Left lobe of liver (tissue), 2 donors: ENCODE measurements around the gene SEC14L1. TPM values are rescaled to one million over a fixed set of nuclear protein-coding genes. Genes with fewer than 3 reads are reported as not detected.
"Not testable (repeated sequence)": the region's sequence is repeated elsewhere in the genome, so short reads cannot be mapped to it uniquely, and the experiment has no call there.

Experiments used
- ATAC-seq: fragments of 200-7000 bp; cut with Tn5 transposase; one replicate; pipeline ENCODE4 v1.9.1; 2020; ENCODE audit warnings: mild to moderate bottlenecking, moderate library complexity
- DNase-seq: peaks from one replicate; pipeline ENCODE4 v3.0.0-alpha.2; 2020; ENCODE audit warnings: low spot score
- total RNA-seq: library from RNA; stranded (reverse); gene quantifications from one replicate; pipeline ENCODE4 v1.2.1, GENCODE V29; 2021
- donor health status: DM: no; HTN: no; CAD: no; lungs with moderate emphysema.
- donor health status: DM: no; HTN: yes; CAD: no.

SEC14L1 gene
- total RNA-seq, 1 donor from 2014 or later, result 20.1 TPM

GRCh38 chr17:77115947-77116346, 24.8 kb upstream of the SEC14L1 start:
- no peak for ATAC-seq
- no peak for DNase-seq

- ATAC-seq (peak; percentile 47), DNase-seq (no peak)
Measured at GRCh38 chr17:77116371-77116860, 24.4 kb upstream of the SEC14L1 start.

GRCh38 chr17:77117415-77117814, 23.4 kb upstream of the SEC14L1 start:
- ATAC-seq (no peak), DNase-seq (no peak)

DNA sequence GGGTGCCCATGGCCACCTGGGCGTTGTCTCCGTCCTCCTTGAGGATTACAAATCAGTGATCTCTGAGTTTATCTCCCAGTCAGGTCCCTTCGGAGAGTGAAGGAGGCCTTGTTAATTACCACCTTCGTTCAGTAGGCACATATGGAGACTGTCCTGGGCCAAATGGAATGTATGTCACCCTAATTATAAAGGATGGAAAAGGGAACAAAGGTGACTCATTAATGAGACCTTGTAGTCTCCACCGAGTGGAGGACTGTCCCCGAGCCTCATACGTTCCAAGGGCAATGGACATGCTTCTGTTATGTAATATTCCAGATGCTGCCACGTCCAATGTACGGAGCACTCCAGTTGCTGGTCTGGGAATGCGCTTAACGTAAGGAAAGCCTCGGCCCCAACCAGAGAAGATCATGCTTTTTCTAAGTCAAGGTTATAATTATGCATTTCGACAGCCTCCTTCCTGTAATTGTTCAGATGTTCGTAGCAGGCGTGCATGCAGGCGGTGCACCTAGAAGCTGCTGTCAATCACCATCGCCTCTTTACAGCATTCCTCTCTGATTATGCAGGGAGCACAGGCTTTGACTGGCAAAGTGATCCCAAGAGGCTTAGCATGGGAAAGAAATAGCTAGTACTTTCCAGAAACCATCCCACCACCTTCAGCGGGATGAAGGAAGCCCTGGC, 22.4 kb upstream of the SEC14L1 start:
- no peak for DNase-seq
- ATAC-seq, result peak; percentile 21

- ATAC-seq, result no peak
- DNase-seq, result no peak
Measured at GRCh38 chr17:77119668-77120301, 21.0 kb upstream of the SEC14L1 start.

DNA sequence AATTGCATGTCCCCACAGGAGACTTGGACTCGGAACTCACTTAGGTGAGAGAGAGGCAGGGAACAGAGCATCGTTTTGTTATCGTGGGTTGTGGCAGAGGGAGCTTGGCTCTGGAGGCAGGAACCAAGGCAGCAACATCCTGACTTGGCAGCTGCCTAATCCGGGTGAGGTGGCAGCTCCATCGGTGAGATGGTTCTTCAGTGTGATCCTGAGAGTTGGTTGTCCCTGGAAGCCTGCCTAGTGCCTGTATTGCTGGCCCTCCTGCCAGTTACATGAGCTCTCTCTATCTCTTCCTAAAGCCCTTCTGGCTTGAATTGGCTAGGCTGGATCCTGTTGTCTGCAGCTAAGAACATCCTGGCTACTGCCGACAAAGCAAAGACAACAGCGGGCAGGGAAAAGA, 19.9 kb upstream of the SEC14L1 start:
- ATAC-seq (peak; percentile 18), DNase-seq (no peak)

DNA sequence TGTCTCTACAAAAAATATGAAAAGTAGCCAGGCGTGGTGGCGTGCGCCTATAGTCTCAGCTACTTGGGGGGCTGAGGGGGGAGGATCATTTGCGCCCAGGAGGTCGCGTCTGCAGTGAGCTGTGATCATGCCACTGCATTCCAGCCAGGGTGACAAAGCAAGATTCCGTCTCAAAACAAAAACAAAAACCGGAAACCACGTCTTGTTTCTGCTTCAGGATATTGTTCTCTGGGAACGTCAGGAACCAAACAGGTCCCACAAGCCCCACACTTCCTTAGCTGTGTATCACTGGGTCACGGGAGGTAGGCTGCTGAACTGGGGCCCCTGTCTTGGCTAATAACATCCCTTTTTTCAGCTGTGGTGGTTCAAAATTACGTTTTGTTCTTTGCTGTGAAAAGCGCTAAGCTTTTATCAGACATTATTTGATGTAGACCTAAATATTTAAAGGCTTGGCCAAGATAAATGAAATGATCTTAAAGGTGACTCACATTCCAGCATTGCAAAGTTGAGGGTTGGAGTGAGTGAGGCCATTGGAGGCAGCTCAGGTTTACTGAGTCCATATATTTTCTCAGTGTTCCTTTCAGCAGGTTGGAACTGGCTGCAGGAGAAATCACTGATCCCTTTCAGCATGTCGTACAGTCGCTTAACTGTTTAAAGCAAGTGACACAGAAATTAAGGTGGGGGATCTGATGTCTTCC, 16.4 kb upstream of the SEC14L1 start:
- ATAC-seq (peak; percentile 55), DNase-seq (no peak)

DNA sequence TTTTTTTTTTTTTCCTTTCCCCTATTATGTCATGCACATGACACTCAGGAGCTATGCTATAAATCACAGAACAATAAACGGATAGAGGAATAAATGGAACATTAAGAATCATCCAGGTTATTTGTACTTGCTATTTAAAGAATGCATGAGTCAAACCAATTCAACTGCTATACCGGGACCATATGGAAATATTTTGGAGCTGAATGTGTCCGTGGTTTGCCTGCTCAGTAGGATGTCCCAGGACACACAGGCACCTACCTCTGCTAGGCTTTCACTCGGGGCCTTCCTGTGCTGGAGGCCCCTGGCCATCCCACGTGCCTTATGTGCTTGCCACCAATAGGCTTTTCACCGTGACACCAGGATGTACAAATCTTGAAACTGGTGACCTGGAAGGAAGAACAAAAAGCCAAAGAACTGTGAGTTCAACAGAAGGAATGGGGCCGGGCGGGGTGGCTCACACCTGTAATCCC, 15.3 kb upstream of the SEC14L1 start:
- ATAC-seq, result peak; percentile 26
- no peak for DNase-seq

GRCh38 chr17:77126519-77126918, 14.2 kb upstream of the SEC14L1 start:
- DNase-seq (no peak), ATAC-seq (no peak)

GRCh38 chr17:77127735-77128361, 12.9 kb upstream of the SEC14L1 start:
- ATAC-seq (peak; percentile 74), DNase-seq (peak; percentile 57)

DNA sequence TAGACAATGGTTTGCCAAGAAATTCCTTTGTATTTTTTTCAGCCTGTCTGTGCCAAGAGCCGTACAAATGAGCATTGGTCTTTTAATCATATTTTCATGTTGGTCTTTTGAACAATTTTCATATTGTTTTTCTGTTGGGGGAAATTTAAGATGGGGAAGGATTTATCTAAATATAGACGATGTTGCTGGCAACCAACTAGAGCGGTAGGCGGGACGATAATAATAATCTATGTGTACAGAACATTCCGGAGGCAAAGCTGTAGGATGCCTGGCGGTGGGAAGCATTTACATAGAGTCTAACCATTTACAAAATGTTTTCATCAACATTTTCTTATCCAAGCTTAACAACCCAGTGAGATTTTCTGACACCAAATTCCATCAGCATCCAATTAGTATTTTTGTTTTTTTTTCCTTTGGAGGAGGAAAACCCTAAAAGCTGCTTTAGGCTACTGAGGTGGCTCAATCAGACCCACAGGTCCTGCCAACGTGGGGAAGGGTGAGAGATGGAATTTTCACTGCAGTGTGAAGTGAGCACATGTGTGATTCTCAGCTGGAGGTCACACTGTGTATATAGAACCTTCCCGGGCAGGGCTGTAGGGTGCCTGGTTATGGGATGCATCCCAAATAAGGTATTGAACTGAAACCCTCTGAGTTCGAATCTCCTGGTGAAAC, 11.7 kb upstream of the SEC14L1 start:
- DNase-seq, result no peak
- ATAC-seq, result no peak

- no peak for ATAC-seq
- DNase-seq, result no peak
Measured at GRCh38 chr17:77129568-77130301, 11.0 kb upstream of the SEC14L1 start.

DNA sequence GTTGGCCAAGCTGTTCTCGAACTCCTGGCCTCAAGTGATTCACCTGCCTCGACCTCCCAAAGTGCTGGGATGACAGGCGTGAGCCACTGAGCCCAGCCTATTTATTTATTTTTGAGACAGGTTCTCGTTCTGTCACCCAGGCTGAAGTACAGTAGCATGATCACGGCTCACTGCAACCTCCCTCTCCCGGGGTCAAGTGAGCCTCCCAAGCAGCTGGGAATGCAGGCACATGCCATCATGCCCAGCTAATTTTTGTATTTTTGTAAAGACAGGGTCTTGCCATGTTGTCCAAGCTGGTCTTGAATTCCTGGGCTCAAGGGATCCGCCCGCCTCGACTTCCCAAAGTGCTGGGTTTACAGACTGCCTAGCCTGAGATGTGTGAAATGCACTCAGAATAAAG, 10.2 kb upstream of the SEC14L1 start:
- no peak for DNase-seq

GRCh38 chr17:77131904-77132303, 8.9 kb upstream of the SEC14L1 start:
- DNase-seq (no peak), ATAC-seq (peak; percentile 21)

More for the DNA sequence above, 10.2 kb upstream of the SEC14L1 start:
- ATAC-seq, result no peak

GRCh38 chr17:77132411-77133086, 8.2 kb upstream of the SEC14L1 start:
- ATAC-seq (no peak), DNase-seq (no peak)

DNA sequence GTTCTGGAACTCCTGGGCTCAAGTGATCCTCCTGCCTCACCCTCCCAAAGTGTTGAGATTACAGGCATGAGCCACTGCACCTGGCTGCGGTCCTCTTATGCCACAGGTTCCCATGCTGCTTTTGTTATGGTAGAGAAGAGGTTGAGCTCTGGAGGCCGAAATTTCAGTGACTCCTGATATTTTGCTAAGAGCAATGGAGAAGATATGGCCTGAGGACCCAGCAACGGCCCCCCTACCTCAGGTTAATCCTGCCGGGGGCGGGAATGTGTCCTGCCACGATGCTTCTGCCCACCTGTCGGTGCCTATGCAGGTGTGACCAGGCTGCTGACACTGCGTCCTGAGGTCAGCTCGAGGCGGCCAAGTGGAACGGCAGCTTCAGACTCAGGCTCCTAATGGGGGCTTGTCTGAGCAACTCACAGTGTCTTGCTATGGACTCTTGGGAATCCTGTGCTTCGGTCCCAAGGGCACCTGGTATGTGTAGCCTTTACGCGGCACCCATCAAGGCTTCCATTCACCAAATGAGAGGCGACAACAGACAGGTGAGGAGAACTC, 7.6 kb upstream of the SEC14L1 start:
- no peak for ATAC-seq
- no peak for DNase-seq

- DNase-seq (no peak), ATAC-seq (no peak)
Measured at GRCh38 chr17:77136420-77136767, 4.4 kb upstream of the SEC14L1 start.

DNA sequence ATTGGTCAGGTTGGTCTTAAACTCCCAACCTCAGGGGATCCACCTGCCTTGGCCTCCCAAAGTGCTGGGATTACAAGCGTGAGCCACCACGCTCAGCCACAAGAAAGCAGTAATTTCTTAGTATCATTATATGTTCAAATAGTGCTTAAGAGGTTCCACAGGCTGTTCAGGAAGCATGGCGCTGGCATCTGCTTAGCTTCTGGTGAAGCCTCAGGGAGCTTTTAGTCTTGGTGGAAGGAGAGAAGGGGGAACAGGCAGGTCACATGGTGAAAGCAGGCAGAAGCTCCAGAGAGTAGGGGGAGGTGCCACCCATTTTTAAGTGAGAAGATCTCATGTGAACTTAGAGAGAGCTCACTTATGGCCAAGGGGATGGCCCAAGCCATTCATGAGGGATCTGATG, 3.7 kb upstream of the SEC14L1 start:
- ATAC-seq (no peak), DNase-seq (no peak)

DNA sequence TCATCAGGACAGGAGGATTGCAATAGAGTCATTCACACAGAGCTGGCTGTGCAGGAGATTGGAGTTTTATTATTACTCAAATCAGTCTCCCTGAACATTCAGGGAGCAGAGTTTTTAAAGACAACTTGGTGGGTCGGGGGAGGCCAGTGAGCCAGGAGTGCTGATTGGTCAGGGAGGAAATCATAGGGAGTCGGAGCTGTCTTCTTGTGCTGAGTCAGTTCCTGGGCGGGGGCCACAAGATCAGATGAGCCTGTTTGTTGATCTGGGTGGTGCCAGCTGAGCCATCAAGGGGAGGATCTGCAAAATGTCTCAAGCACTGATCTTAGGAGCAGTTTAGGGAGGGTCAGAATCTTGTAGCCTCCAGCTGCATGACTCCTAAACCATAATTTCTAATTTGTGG, 2.9 kb upstream of the SEC14L1 start:
- not testable (repeated sequence) for DNase-seq, ATAC-seq
